ENCODE results near the gene PSMB3. TPM values are rescaled to one million over a fixed set of nuclear protein-coding genes. Genes with fewer than 3 reads are reported as not detected.

Gene PSMB3
- total RNA-seq (10 to 100 TPM; 78.5 to 85.5 TPM), total RNA-seq (29.7 to 104 reads per million in 2 donors)

DNA sequence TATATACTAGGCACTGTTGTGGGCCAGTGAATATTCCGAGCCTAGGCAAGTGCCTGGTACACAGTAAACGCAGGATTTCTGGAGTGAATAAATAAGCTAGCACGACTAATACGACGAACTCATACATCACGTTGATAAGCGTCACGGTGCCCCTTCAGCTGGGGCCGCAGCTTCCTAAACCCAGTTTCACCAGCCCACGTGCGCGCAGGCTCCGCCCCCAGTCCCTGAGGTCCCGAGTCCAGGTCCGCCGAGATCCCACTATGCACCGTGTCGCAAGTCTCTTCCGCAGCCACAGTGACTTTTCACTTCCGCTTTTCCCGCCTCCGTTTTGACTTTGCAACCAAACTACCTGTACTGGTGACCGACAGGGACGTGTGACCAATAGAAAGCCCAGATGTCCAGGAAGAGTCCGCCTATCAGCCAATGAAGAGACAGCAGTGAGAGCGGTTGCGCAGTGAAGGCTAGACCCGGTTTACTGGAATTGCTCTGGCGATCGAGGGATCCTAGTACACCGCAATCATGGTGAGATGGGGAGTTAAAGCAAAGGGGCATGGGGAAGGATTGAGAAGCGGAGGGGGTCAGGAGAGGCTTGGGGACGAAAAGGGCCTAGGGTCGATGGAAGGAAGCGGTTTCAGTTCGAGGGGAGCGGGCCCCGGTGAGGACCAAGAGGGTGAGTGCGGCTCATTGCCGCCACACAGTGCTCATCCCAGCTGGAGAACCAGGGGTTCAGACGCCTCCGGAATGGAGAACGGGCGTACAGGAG, at the start of gene PSMB3:
PSMB3 (plus strand) TSS at position 434 of the 763 bp plus-strand sequence; CDS start at position 520, 86 bp downstream.
- Mint-ChIP-seq H3K4me3 (peak within 1 kb of the TSS; percentile 100), H3K4me1 (peaks cover 50% of the 10 kb centered on the region), H3K27ac (peak within 1 kb of the TSS; percentile 95), H3K36me3 (ENCODE audit: low read depth) (peaks cover 10% of the 10 kb centered on the region), H3K27me3 (peaks cover 22% of the 10 kb centered on the region)
- no peaks in the 10 kb centered on the region for H3K9me3 ChIP-seq (ENCODE audit: control insufficient read depth, low read length, poor library complexity, severe bottlenecking)
- DNase-seq (peak; percentile 83 to 93 (median 88)), ATAC-seq (peak; percentile 91)

DNA sequence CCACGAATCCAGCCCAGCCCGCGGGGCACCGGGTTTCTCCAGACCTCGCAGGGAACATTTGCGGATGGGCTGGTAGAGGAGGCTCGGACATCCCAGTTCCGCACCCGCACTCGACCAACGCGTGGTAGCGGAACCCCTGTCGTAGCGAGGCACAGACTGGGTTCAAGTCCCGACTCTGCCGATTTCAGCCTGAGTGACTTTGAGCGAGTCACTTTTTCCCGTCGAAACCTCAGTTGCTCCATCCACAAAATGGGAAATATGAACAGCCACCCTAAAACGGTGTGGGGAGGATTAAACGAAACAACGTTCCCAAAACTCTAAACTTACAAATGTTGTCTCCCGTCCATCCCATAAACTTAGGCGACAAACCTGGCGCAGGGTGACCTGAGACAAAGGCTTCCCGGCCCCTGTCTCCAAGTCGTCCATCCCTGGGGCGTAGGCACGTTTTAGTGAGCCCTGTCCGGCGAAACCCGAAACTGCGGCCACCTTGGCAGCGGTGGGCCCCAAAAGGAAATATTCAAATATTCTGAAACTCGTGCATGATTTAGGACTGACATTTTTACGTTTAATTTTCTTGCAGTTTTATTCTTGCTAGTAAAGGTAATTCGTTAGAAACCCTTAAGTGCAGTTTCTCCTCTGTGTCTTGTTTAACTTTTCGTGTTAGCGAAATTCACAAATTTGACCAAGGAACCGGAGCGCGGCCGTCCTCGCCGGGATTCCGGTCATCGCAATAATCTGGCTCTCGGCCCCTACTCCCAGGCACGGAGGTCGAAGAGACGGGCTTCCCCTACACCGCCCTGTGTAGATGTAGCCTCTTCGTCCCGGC, 49.4 kb upstream of the PSMB3 start:
- no peak for DNase-seq
- peaks cover 2% of the 10 kb centered on the region for H3K36me3 Mint-ChIP-seq (ENCODE audit: low read depth)

DNA sequence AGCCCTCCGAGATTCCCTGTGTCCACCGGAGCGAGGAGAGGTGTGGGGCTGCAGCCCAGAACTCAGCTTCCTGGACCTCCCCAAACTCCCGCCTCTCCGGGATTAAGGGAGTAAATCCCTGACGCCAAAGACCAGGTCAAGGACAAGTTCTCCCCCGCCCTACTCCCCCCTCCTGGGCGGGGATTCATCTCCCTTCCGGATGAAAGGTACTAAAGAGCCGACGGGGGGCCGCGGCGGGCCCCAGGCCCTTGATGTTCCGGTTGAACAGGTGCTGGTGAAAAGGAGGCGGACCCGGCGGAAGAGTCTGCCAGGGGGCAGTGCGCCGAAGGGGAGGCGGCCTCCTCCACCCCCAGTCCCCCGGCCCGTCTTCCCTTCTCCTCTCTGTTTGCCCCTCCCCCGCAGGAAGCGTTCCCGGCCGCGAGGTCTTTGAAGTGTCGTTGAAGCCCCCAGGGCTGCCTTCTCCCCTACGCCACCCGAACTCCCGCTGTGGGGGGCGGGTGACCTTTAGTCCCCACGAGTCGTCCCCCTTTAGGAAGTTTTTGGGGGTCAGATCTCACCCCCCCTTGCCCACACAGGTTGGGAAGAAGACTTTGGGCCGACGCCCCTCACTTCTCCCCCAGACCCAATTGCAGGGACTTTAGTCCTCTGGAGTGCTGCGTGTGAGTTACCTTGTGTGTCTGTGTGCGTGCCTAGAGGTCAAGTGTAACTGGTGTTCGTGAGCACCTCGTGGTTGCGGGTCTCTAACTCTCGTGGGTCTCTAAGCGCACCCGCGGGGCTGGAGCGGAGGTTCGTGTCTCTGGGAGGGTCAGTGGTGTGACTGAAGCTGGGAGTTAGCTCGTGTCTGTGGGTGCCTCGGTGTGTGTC, 48.6 kb upstream of the PSMB3 start:
- no peak for ATAC-seq
- Mint-ChIP-seq H3K36me3 (ENCODE audit: low read depth) (peaks cover 2% of the 10 kb centered on the region), H3K4me1 (peaks cover 52% of the 10 kb centered on the region), H3K4me3 (peak overlapping the region; percentile 97), H3K27me3 (no peaks in the 10 kb centered on the region), H3K27ac (peak overlapping the region; percentile 97)
- H3K9me3 ChIP-seq (ENCODE audit: control insufficient read depth, low read length, poor library complexity, severe bottlenecking) = no peaks in the 10 kb centered on the region
- peak; percentile 38 to 63 (median 58) for DNase-seq

More for the DNA sequence above, 49.4 kb upstream of the PSMB3 start:
- Mint-ChIP-seq H3K27me3 (no peaks in the 10 kb centered on the region), H3K27ac (peak overlapping the region; percentile 97), H3K4me1 (peaks cover 50% of the 10 kb centered on the region), H3K4me3 (peak overlapping the region; percentile 97)
- ATAC-seq = no peak
- H3K9me3 ChIP-seq (ENCODE audit: control insufficient read depth, low read length, poor library complexity, severe bottlenecking) = no peaks in the 10 kb centered on the region

DNA sequence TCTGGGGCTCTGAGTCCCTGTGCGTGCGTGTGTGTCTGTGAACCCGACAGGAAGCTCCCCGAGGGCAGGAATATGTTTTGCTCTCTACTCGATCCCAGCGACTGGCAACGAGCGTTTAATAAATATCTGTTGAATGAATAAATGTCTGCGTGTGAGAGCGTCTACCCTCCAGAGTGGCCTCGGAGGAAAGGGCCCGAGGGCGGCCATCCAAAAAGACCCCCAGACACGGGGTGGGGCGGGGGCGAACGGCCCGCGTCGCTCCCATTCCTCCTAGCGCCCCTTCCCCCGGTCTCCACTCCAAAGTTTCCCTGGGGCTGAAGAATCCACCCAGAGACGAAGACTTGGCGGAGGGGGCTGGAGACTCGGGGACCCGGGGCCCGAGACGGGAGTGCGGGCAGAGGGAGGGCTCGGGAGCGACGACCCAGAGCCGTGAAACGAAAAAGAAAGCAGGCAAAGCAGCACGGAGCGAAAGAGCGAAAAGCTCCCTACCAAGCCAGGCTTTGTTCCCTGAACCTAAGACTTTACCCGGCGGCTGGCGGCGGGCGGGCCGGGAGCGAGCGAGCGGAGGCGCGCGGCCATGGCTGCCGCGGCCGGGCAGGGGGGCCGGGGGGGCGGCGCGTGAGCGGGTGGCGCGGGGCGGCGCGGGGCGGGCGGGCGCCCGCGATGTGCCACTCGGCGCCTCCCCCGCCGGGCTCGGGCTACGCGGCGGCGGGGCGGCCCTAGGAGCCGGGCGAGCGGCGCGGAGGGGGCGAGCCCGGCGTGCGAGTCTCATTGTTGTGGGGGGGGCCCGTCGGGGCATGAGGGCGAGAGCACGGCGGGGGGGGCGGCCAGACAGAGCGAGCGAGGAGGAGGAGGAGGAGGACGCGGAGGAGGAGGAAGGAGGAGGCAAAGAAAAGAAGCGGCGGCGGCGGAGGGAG, 47.7 kb upstream of the PSMB3 start, which contains the start of gene MLLT6:
MLLT6 (plus strand) TSS at position 668 of the 917 bp plus-strand sequence. CDS start 360 bp downstream, outside the sequence.
- H3K4me3 Mint-ChIP-seq = peak within 1 kb of the TSS; percentile 97
- H3K27me3 Mint-ChIP-seq = no peaks in the 10 kb centered on the region
- peaks cover 54% of the 10 kb centered on the region for H3K4me1 Mint-ChIP-seq
- ATAC-seq (peak; percentile 52), DNase-seq (peak; percentile 77 to 80 (median 80))
- H3K27ac Mint-ChIP-seq = peak within 1 kb of the TSS; percentile 97
- H3K9me3 ChIP-seq (ENCODE audit: control insufficient read depth, low read length, poor library complexity, severe bottlenecking) = no peaks in the 10 kb centered on the region
- H3K36me3 Mint-ChIP-seq (ENCODE audit: low read depth) = peaks cover 7% of the 10 kb centered on the region

DNA sequence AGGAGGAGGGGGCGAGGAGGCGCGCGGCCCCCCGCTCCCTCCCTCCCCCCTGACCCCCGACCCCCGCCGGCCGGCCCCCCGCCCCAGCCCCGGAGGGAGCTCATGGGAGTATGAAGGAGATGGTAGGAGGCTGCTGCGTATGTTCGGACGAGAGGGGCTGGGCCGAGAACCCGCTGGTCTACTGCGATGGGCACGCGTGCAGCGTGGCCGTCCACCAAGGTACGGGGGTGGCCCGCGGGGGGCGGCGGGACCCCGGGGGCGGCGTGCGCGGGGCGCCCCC, 47.1 kb upstream of the PSMB3 start:
- H3K9me3 ChIP-seq (ENCODE audit: control insufficient read depth, low read length, poor library complexity, severe bottlenecking) = no peaks in the 10 kb centered on the region
- H3K27ac Mint-ChIP-seq = peak overlapping the region; percentile 90
- H3K27me3 Mint-ChIP-seq = no peaks in the 10 kb centered on the region
- ATAC-seq (no peak), DNase-seq (no peak)
- peak overlapping the region; percentile 97 for H3K4me3 Mint-ChIP-seq
- H3K4me1 Mint-ChIP-seq = peaks cover 56% of the 10 kb centered on the region
- H3K36me3 Mint-ChIP-seq (ENCODE audit: low read depth) = peaks cover 10% of the 10 kb centered on the region

DNA sequence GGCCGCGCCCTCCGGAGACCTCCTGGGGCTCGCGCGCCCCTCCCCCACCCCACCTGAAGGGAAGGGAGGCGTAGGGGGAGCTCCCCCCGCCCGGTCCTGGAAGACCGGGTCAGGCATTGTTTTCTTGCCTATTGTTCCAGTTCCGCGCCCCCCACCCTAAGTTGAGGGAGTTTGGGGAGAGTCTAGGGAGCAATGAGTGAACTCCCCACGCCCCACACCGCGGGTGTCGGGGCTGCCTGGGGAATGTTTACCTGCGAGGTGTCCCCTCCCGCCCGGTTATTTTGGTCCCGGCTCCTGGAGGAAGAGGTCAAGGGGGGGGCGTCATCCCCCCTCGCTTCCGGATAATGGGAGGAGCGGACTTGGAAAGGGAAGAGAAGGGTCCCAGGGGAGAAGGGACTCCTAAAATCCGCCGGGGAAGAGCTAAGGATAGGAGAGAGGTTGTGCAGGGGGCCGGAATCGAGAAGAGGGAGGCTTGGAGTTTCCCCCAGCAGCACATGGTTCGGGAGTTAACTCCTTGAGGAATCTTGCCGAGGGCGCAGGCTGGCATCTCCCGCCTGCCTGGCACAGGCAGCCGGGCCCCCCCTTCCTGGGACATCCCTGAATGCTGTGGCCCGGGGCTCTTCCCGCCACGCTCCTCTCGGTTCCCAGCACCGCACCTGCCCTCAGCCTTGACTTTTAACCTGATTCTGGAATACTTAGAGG, 46.6 kb upstream of the PSMB3 start:
- peaks cover 10% of the 10 kb centered on the region for H3K36me3 Mint-ChIP-seq (ENCODE audit: low read depth)

DNA sequence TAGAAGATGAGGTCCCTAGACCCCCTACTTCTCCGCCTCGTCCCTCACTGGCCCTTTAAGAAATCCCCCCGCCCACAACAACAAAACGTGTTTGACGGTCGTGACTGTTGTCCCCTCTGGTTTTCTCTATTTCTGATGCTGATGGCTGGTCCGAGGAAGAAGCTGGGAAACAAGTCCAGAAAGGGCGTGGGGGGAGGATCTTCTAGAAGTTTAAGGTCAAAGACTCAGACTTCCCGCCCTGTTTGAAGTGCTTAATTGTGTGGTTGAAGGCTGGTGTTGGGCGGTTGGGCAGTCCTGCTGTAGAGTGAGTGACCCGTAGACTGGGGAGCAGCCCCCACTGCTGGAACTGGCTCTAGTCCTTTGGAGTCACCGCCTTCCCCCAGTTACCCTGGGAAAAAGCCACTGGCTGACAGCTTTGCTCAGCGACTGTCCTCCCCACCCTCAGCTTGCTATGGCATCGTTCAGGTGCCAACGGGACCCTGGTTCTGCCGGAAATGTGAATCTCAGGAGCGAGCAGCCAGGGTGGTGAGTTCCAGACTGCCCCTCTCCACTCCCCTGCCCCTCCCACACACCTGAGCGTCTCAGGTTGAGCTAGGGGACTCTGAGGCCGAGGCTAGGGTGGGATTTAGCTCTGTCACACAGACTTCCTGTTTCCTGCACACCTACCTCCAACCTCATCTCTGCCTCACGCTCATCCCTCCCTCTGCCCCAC, 45.9 kb upstream of the PSMB3 start:
- H3K4me1 Mint-ChIP-seq = peaks cover 57% of the 10 kb centered on the region
- no peaks in the 10 kb centered on the region for H3K27me3 Mint-ChIP-seq
- ATAC-seq = no peak
- H3K4me3 Mint-ChIP-seq = peak overlapping the region; percentile 97
- no peaks in the 10 kb centered on the region for H3K9me3 ChIP-seq (ENCODE audit: control insufficient read depth, low read length, poor library complexity, severe bottlenecking)
- H3K27ac Mint-ChIP-seq = peak overlapping the region; percentile 90
- peak in 1 of 3 donors; percentile 23 for DNase-seq
- peaks cover 10% of the 10 kb centered on the region for H3K36me3 Mint-ChIP-seq (ENCODE audit: low read depth)

More for the DNA sequence above, 46.6 kb upstream of the PSMB3 start:
- Mint-ChIP-seq H3K27me3 (no peaks in the 10 kb centered on the region), H3K4me3 (peak overlapping the region; percentile 97), H3K4me1 (peaks cover 59% of the 10 kb centered on the region), H3K27ac (peak overlapping the region; percentile 90)
- ATAC-seq = no peak
- no peak for DNase-seq
- H3K9me3 ChIP-seq (ENCODE audit: control insufficient read depth, low read length, poor library complexity, severe bottlenecking) = no peaks in the 10 kb centered on the region

DNA sequence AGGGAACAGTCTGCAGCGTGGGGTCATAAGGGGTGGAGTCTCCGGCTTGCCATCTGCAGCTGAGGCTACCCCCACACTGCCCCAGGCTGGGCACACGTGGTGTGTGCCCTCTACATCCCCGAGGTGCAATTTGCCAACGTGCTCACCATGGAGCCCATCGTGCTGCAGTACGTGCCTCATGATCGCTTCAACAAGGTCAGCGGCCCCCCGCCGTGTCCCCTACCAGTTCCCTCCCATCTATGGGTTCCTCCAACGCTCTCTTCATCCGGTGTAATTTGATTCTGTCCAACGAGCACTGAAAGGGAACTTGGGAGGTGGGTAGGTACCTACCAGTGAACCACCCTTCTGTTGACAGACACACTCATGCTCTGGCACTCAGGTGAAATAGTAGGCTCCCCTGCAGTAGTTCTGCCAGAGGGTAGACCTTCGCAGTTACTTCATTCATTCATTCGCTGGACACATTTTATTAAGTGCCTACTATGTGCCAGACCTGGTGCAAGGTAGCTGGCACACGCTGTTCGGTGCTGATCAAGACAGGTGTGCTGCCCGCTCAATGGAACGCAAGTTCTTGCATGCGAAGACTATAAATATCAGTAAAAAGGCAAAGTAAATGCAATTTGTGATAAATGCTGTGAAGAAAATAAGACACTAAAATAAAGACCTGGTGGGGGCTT, 44.7 kb upstream of the PSMB3 start:
- Mint-ChIP-seq H3K36me3 (ENCODE audit: low read depth) (peaks cover 10% of the 10 kb centered on the region), H3K27me3 (no peaks in the 10 kb centered on the region), H3K27ac (peak overlapping the region; percentile 90), H3K4me3 (peak overlapping the region; percentile 97), H3K4me1 (peaks cover 56% of the 10 kb centered on the region)
- no peaks in the 10 kb centered on the region for H3K9me3 ChIP-seq (ENCODE audit: control insufficient read depth, low read length, poor library complexity, severe bottlenecking)
- DNase-seq (no peak), ATAC-seq (no peak)

DNA sequence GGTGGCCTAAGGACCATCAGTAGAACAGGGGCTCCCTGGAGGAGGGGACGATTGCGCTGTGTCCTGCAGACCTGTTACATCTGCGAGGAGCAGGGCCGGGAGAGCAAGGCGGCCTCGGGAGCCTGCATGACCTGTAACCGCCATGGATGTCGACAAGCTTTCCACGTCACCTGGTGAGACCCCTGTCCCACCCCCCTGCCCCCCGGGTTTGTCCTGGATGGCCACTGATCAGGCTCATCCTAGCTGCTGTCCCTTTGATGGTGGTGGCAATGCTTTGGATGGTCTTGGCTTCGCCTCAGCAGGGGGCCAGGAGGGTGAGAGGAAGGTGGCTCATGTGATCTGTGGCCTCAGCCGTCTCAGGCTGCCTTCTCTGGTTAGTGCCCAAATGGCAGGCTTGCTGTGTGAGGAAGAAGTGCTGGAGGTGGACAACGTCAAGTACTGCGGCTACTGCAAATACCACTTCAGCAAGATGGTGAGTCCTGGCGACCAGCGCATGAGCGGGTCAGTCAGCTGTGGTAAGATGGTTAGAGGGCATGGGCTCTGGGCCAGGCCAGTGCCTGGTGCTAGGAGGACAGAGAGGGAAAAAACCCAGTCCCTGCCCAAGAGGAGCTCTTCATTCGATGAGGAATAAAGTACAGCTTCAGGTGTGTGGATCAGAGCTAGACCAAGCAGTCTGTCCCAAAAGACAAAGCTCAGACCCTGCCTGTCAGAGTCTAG, 43.3 kb upstream of the PSMB3 start:
- Mint-ChIP-seq H3K36me3 (ENCODE audit: low read depth) (peaks cover 10% of the 10 kb centered on the region), H3K4me1 (peaks cover 50% of the 10 kb centered on the region), H3K27me3 (no peaks in the 10 kb centered on the region), H3K27ac (peak overlapping the region; percentile 60), H3K4me3 (no peak overlapping the region)
- no peaks in the 10 kb centered on the region for H3K9me3 ChIP-seq (ENCODE audit: control insufficient read depth, low read length, poor library complexity, severe bottlenecking)
- no peak for ATAC-seq
- DNase-seq = no peak

DNA sequence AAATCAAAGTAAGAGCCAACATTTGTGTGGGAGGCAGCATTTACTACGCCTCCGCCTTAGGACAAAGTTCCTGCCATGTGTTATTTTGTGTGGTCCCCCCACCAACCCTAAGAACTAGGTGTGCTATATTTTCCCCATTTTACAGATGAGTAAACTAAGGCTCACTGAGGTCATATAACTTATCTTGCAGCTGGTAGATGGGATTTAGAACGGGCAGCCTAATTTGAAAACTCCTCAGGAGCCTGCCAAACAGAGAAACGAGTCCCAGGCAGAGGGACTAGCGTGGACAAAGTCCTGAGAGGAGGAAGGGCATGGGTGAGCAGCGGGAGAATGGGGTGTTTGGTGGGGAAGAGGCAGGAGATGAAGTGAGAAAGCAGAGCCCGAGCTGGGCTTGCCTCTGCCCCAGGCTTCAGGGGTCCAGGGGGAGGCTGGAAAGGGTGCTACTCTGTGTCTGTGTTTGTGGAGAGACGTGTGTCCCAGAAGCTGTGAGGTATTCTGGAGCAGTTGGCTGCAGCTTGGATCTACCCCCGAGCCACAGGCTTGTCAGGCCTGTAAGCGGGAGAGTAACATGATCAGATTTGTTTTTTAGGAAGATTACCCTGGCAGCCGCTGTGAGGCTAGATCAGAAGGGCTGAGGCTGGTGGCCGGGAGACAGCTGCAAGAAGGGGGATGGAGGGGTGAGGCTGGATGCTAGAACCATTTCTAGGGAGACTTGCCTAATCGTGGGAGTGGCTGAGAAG, 42.5 kb upstream of the PSMB3 start:
- Mint-ChIP-seq H3K4me1 (peaks cover 50% of the 10 kb centered on the region), H3K27me3 (no peaks in the 10 kb centered on the region), H3K4me3 (no peak overlapping the region), H3K27ac (peak overlapping the region; percentile 60), H3K36me3 (ENCODE audit: low read depth) (peaks cover 10% of the 10 kb centered on the region)
- no peaks in the 10 kb centered on the region for H3K9me3 ChIP-seq (ENCODE audit: control insufficient read depth, low read length, poor library complexity, severe bottlenecking)
- no peak for DNase-seq
- ATAC-seq = no peak

Data from T-helper 17 cell (primary cell).